ENCODE data around the gene SLCO3A1. TPM values are rescaled to one million over a fixed set of nuclear protein-coding genes. Genes with fewer than 3 reads are reported as not detected.

SLCO3A1 gene
- total RNA-seq, 2 experiments from 2014 or later, result 8.5 to 40.0 TPM

DNA sequence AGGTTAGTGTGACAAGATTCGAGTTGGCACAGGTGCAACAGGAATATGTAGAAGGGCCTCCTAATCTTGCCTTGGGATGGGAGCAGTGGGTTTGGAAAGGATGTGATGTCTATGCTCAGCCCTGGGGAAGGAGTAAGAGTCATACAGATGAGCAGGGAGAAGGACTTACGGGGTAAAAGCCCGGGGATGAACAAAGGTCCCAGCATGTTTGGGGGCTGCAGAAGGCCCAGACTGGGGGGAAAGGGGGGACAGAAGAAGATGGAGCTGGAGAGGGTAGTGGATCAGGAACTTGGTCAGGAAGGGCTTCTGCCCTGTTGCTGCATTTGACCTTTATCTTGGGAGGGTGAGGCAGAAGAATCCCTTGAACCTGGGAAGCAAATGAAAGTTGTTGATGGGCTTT, 300.1 kb downstream of the SLCO3A1 start:
- H3K36me3 ChIP-seq (ENCODE audit: insufficient read depth, low read length), result peaks cover 10% of the 10 kb centered on the region; the same call in 1 of the 2 replicates
- CTCF ChIA-PET (ENCODE audit: unreplicated experiment), result no interaction called here
- BruUV-seq (replicated peaks), result no TSS peak

DNA sequence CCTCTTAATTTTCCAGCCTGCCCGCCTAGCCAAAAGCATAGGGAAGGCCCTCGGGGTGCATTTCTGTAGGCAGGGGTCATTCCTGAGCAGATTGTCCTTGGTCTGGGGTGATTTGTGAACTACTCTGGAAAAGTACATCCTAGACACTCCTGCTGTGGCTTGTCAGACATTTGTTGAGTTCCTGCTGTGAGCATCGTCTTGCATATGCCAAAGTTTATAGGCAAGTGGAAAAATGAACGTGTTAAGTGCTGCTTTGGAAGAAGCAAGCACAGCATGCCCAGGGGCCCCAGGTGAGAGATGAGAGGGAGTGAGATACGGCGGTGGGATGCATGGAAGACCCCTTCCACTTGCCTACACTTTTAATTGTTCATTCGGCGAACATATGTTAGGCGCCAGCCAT, 302.4 kb downstream of the SLCO3A1 start:
- TF ChIP-seq, protein P1, sequence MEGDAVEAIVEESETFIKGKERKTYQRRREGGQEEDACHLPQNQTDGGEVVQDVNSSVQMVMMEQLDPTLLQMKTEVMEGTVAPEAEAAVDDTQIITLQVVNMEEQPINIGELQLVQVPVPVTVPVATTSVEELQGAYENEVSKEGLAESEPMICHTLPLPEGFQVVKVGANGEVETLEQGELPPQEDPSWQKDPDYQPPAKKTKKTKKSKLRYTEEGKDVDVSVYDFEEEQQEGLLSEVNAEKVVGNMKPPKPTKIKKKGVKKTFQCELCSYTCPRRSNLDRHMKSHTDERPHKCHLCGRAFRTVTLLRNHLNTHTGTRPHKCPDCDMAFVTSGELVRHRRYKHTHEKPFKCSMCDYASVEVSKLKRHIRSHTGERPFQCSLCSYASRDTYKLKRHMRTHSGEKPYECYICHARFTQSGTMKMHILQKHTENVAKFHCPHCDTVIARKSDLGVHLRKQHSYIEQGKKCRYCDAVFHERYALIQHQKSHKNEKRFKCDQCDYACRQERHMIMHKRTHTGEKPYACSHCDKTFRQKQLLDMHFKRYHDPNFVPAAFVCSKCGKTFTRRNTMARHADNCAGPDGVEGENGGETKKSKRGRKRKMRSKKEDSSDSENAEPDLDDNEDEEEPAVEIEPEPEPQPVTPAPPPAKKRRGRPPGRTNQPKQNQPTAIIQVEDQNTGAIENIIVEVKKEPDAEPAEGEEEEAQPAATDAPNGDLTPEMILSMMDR (conservative IDR thresholded peaks at IDR 0.05; ENCODE audit: low read length), result no peak
- no peak for TF ChIP-seq EZH2phosphoT487 (IDR thresholded peaks at IDR 0.05; ENCODE audit: borderline replicate concordance, low read depth, low read length)
- H3K4me3 ChIP-seq (ENCODE audit: low read depth, low read length, poor library complexity, severe bottlenecking), result no peak overlapping the region
- no peak overlapping the region for H3K27ac ChIP-seq (ENCODE audit: low read depth, low read length, poor library complexity, severe bottlenecking)
- CTCF ChIA-PET (ENCODE audit: unreplicated experiment), result no interaction called here
- no peaks in the 10 kb centered on the region for H3K79me2 ChIP-seq (ENCODE audit: insufficient read depth, low read depth, low read length)
- BruUV-seq (replicated peaks), result no TSS peak
- H3K4me1 ChIP-seq (ENCODE audit: insufficient read depth, low read length, poor library complexity, severe bottlenecking), result peaks cover 8% of the 10 kb centered on the region
- no peak overlapping the region for H3K4me2 ChIP-seq (ENCODE audit: low read length)
- no peaks in the 10 kb centered on the region for H4K20me1 ChIP-seq (ENCODE audit: insufficient read depth, low read length)
- H3K9me3 ChIP-seq (ENCODE audit: low read length), result no peaks in the 10 kb centered on the region
- H3K36me3 ChIP-seq (ENCODE audit: insufficient read depth, low read length), result peaks cover 8% of the 10 kb centered on the region; the same call in 1 of the 2 replicates
- no peak for DNase-seq (ENCODE audit: low spot score)
- POLR2A ChIA-PET, result interaction anchor here (1.8 kb wide), 1 partner anchor 10 kb away, joined by 11 read pairs; no protein-coding TSS in a partner anchor
- H2AFZ ChIP-seq (ENCODE audit: low read length), result no peak overlapping the region
- H3K9me2 ChIP-seq (ENCODE audit: insufficient read depth, low read length), result no peaks in the 10 kb centered on the region
- intact Hi-C loops (cut with micrococcal nuclease; ENCODE audit: unreplicated experiment), result no loop called here

More for the DNA sequence above, 300.1 kb downstream of the SLCO3A1 start:
- Histone ChIP-seq H3K9me2 (ENCODE audit: insufficient read depth, low read length) (no peaks in the 10 kb centered on the region), H2AFZ (ENCODE audit: low read length) (no peak overlapping the region), H3K4me3 (ENCODE audit: low read depth, low read length, poor library complexity, severe bottlenecking) (no peak overlapping the region), H3K9me3 (ENCODE audit: low read length) (no peaks in the 10 kb centered on the region), H3K4me2 (ENCODE audit: low read length) (no peak overlapping the region), H4K20me1 (ENCODE audit: insufficient read depth, low read length) (no peaks in the 10 kb centered on the region), H3K4me1 (ENCODE audit: insufficient read depth, low read length, poor library complexity, severe bottlenecking) (no peaks in the 10 kb centered on the region), H3K27ac (ENCODE audit: low read depth, low read length, poor library complexity, severe bottlenecking) (no peak overlapping the region), H3K79me2 (ENCODE audit: insufficient read depth, low read depth, low read length) (no peaks in the 10 kb centered on the region)
- intact Hi-C loops (cut with micrococcal nuclease; ENCODE audit: unreplicated experiment), result no loop called here
- no peak for DNase-seq (ENCODE audit: low spot score)
- POLR2A ChIA-PET, result interaction anchor here (0.7 kb wide), 1 partner anchor 330 kb away, joined by 3 read pairs; no protein-coding TSS in a partner anchor
- TF ChIP-seq EZH2phosphoT487 (IDR thresholded peaks at IDR 0.05; ENCODE audit: borderline replicate concordance, low read depth, low read length), result no peak
- TF ChIP-seq, protein P1 (conservative IDR thresholded peaks at IDR 0.05; ENCODE audit: low read length), result no peak

DNA sequence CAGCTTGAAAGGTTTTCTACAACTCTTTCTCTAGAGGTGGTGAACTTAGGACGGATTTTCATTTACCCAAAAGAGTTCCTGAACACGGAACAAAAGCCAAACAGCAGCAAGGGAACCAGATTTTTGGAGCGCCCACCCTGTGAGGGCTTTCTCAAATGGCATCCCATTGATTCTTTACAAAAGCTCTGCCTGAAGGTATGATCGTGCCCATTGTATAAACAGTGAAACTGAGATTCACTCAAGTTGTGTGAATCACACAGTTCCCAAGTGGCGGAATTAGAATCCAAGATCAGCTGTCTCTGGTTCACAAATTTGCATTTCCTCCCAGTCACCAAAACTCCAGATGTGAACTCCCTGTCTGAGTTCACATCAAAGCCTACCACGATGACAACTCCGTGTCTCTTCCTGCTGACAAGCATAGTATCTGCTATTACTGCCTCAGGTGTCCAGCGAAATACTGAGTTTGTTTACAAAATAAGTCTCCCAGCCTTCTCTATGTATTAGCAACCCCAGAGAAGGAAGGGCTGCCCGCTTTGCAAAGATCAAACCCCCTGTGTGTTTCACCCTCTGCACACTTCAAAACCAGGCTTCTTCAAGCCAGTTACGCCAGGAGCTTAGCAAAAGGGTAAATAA, 304.3 kb downstream of the SLCO3A1 start:
- Histone ChIP-seq H2AFZ (ENCODE audit: low read length) (no peak overlapping the region), H3K4me3 (ENCODE audit: low read depth, low read length, poor library complexity, severe bottlenecking) (no peak overlapping the region), H3K27ac (ENCODE audit: low read depth, low read length, poor library complexity, severe bottlenecking) (no peak overlapping the region), H3K4me2 (ENCODE audit: low read length) (no peak overlapping the region), H3K9me2 (ENCODE audit: insufficient read depth, low read length) (no peaks in the 10 kb centered on the region), H3K4me1 (ENCODE audit: insufficient read depth, low read length, poor library complexity, severe bottlenecking) (peaks cover 15% of the 10 kb centered on the region), H4K20me1 (ENCODE audit: insufficient read depth, low read length) (no peaks in the 10 kb centered on the region), H3K9me3 (ENCODE audit: low read length) (no peaks in the 10 kb centered on the region), H3K79me2 (ENCODE audit: insufficient read depth, low read depth, low read length) (no peaks in the 10 kb centered on the region), H3K36me3 (ENCODE audit: insufficient read depth, low read length) (peaks cover 4% of the 10 kb centered on the region; the same call in 1 of the 2 replicates)
- ChIA-PET CTCF (ENCODE audit: unreplicated experiment) (interaction anchor here (0.5 to 0.6 kb wide), 2 partner anchors 538 to 1166 kb away, joined by 3 to 4 read pairs; no protein-coding TSS in a partner anchor), POLR2A (interaction anchor here (0.6 to 1.8 kb wide), 3 partner anchors 10 to 1906 kb away, joined by 3 to 11 read pairs (median 10); no protein-coding TSS in a partner anchor)
- no TSS peak for BruUV-seq (replicated peaks)
- TF ChIP-seq, protein P1 (conservative IDR thresholded peaks at IDR 0.05; ENCODE audit: low read length), result no peak
- TF ChIP-seq EZH2phosphoT487 (IDR thresholded peaks at IDR 0.05; ENCODE audit: borderline replicate concordance, low read depth, low read length), result no peak
- intact Hi-C loops (cut with micrococcal nuclease; ENCODE audit: unreplicated experiment), result no loop called here
- no peak for DNase-seq (ENCODE audit: low spot score)
